SK-N-MC (cell line): ENCODE results near the gene AMZ2.

Experiments used
- DNase-seq: peaks from one replicate; pipeline ENCODE4 v3.0.0-alpha.2; 2011; ENCODE audit warnings: low read depth, low spot score
- H3K27ac ChIP-seq: fragments of 200-600 bp; sonication (generic); 2 replicates; pipeline ENCODE4 v1.5.1; 2016; ENCODE audit warnings: mixed run types
- H3K36me3 ChIP-seq: fragments of 200-600 bp; sonication (generic); 2 replicates; pipeline ENCODE4 v1.6.1; 2017; ENCODE audit warnings: antibody characterized with exemption, low read length, mixed read lengths; ENCODE audit not compliant: insufficient read depth
- H3K4me3 ChIP-seq: fragments of 200-600 bp; sonication (generic); 2 replicates; pipeline ENCODE4 v1.5.1; 2016
- H3K9ac ChIP-seq: fragments of 200-600 bp; sonication (generic); 2 replicates; pipeline ENCODE4 v1.8.0; 2017; ENCODE audit warnings: mixed run types, mixed read lengths; ENCODE audit not compliant: insufficient read length
- H3K9me3 ChIP-seq: fragments of 200-600 bp; sonication (generic); 2 replicates; pipeline ENCODE4 v1.6.1; 2017; ENCODE audit warnings: low read depth, mild to moderate bottlenecking, antibody characterized with exemption, low read length, moderate library complexity, mixed read lengths
- EZH2 ChIP-seq: fragments of 200-600 bp; sonication (generic); IDR thresholded peaks from one replicate; pipeline ENCODE4 v1.6.1; 2017; ENCODE audit warnings: antibody characterized with exemption
- FOXP2 ChIP-seq: optimal IDR thresholded peaks from 2 replicates; pipeline ENCODE3; 2011; ENCODE audit warnings: mild to moderate bottlenecking, moderate library complexity; ENCODE audit not compliant: insufficient read depth; ENCODE audit errors: extremely low read length, control extremely low read depth
- POLR2AphosphoS5 ChIP-seq: IDR thresholded peaks from 2 replicates; pipeline ENCODE4 v1.6.1; 2012; ENCODE audit warnings: mild to moderate bottlenecking, low read depth, low read length, borderline replicate concordance

The AMZ2 gene

GRCh38 chr17:68298601-68299000, 50.8 kb downstream of the AMZ2 start:
- Histone ChIP-seq H3K36me3 (no peaks in the 10 kb centered on the region), H3K9me3 (no peaks in the 10 kb centered on the region), H3K4me3 (no peak overlapping the region), H3K9ac (no peak overlapping the region), H3K27ac (no peak overlapping the region)
- no peak for DNase-seq
- TF ChIP-seq POLR2AphosphoS5 (no peak), EZH2 (no peak)

- no peak for DNase-seq
- Histone ChIP-seq H3K27ac (no peak overlapping the region), H3K9me3 (no peaks in the 10 kb centered on the region), H3K9ac (no peak overlapping the region), H3K36me3 (no peaks in the 10 kb centered on the region), H3K4me3 (no peak overlapping the region)
- TF ChIP-seq EZH2 (no peak), POLR2AphosphoS5 (no peak), FOXP2 (no peak)
These were observed 52.0 kb downstream of the AMZ2 start for GRCh38 chr17:68299817-68300216.

GRCh38 chr17:68301438-68301959, 53.7 kb downstream of the AMZ2 start:
- DNase-seq: no peak

GRCh38 chr17:68302066-68302564, 54.3 kb downstream of the AMZ2 start:
- Histone ChIP-seq H3K9me3 (no peaks in the 10 kb centered on the region), H3K36me3 (no peaks in the 10 kb centered on the region), H3K4me3 (no peak overlapping the region), H3K9ac (no peak overlapping the region), H3K27ac (no peak overlapping the region)
- DNase-seq: no peak
- TF ChIP-seq POLR2AphosphoS5 (no peak), EZH2 (no peak), FOXP2 (no peak)

More at GRCh38 chr17:68301438-68301959, 53.7 kb downstream of the AMZ2 start:
- no peaks in the 10 kb centered on the region for H3K36me3 ChIP-seq
- no peak overlapping the region for H3K4me3 ChIP-seq
- no peak overlapping the region for H3K9ac ChIP-seq
- no peaks in the 10 kb centered on the region for H3K9me3 ChIP-seq
- no peak overlapping the region for H3K27ac ChIP-seq
- TF ChIP-seq EZH2 (no peak), POLR2AphosphoS5 (no peak), FOXP2 (no peak)

- H3K9ac ChIP-seq: no peak overlapping the region
- DNase-seq: no peak
- no peak overlapping the region for H3K27ac ChIP-seq
These were observed 54.8 kb downstream of the AMZ2 start for GRCh38 chr17:68302666-68303065.

GRCh38 chr17:68304706-68305105, 56.9 kb downstream of the AMZ2 start:
- H3K27ac ChIP-seq: no peak overlapping the region
- TF ChIP-seq POLR2AphosphoS5: no peak
- TF ChIP-seq EZH2: no peak
- TF ChIP-seq FOXP2: no peak
- no peak overlapping the region for H3K9ac ChIP-seq
- H3K36me3 ChIP-seq: no peaks in the 10 kb centered on the region
- no peaks in the 10 kb centered on the region for H3K9me3 ChIP-seq
- DNase-seq: no peak
- no peak overlapping the region for H3K4me3 ChIP-seq

More at GRCh38 chr17:68302666-68303065, 54.8 kb downstream of the AMZ2 start:
- no peak for TF ChIP-seq EZH2
- no peak for TF ChIP-seq POLR2AphosphoS5
- no peak for TF ChIP-seq FOXP2
- H3K36me3 ChIP-seq: no peaks in the 10 kb centered on the region
- no peak overlapping the region for H3K4me3 ChIP-seq
- H3K9me3 ChIP-seq: no peaks in the 10 kb centered on the region

- TF ChIP-seq FOXP2: no peak
- TF ChIP-seq POLR2AphosphoS5: no peak
- no peak for TF ChIP-seq EZH2
- H3K9ac ChIP-seq: no peak overlapping the region
- DNase-seq: no peak
- H3K27ac ChIP-seq: no peak overlapping the region
- no peaks in the 10 kb centered on the region for H3K9me3 ChIP-seq
- H3K36me3 ChIP-seq: no peaks in the 10 kb centered on the region
- no peak overlapping the region for H3K4me3 ChIP-seq
These were observed 57.3 kb downstream of the AMZ2 start for GRCh38 chr17:68305142-68305541.
